BJ (cell line): Measurements from ENCODE around the gene DVL2. TPM values are rescaled to one million over a fixed set of nuclear protein-coding genes. Genes with fewer than 3 reads are reported as not detected.
A peak's percentile ranks its signal among the peaks of the same experiment; 100 is the strongest.

Source experiments
- CTCF ChIA-PET: fragments of 350-600 bp; formaldehyde crosslinking; extraction: SDS; loops from one replicate; lab custom pipeline; 2021; ENCODE audit warnings: antibody characterized with exemption, inconsistent platforms; lab: Yijun Ruan, JAX
- POLR2A ChIA-PET: fragments of 300-600 bp; sonication (Branson Sonifier 250); formaldehyde crosslinking; extraction: SDS; loops from one replicate; lab custom pipeline; 2021; ENCODE audit warnings: antibody characterized with exemption; lab: Charles Lee
- DNase-seq: peaks from one replicate; pipeline ENCODE4 v3.0.0-alpha.2; 2011; ENCODE audit warnings: low read depth
- H3K27me3 ChIP-seq: 2 replicates; pipeline ENCODE4 v1.6.0; 2011; ENCODE audit warnings: low read length; ENCODE audit not compliant: control insufficient read depth, insufficient read depth
- H3K36me3 ChIP-seq: 2 replicates; pipeline ENCODE4 v1.5.1; 2011; ENCODE audit warnings: low read length; ENCODE audit not compliant: control insufficient read depth, insufficient read depth
- H3K4me3 ChIP-seq: 2 replicates; pipeline ENCODE4 v1.5.1; 2011; ENCODE audit warnings: low read depth, mild to moderate bottlenecking, control low read depth, low read length
- polyA plus RNA-seq: library from polyadenylated mRNA; depleted of rRNA; stranded (reverse); fragments of >200 nt; gene quantifications from 2 replicates; pipeline ENCODE4 v1.2.3, GENCODE V29; 2011
- TF ChIP-seq, protein P1 (sequence below): IDR thresholded peaks from 2 replicates; pipeline ENCODE4 v1.5.1; 2011; ENCODE audit warnings: low read depth, mild to moderate bottlenecking, control low read depth, inconsistent platforms, low read length, moderate library complexity; ENCODE audit not compliant: insufficient read depth

Gene DVL2
- polyA plus RNA-seq, 1 experiment, result 5.0 TPM

DNA sequence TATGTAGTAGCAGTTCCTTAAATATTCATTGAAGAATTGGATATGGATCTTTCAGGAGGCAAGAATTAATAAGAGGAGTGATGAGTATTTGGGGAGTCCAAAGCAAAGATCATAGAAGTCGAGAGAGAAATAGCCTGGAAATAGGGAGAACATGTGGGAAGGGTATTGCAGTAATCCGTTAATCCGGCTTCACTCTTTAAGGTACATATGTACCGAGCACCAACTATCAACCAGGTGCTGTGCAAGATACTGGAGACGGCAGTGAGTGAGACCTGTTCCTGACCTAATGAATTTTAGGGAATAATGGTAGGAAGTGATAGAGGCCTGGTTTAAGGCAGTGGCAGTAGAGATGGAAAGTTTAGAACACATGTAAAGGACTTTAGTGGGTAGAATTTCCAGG, 18.8 kb upstream of the DVL2 start:
- no peaks in the 10 kb centered on the region for H3K27me3 ChIP-seq
- no peak for DNase-seq
- H3K36me3 ChIP-seq, result peaks cover 9% of the 10 kb centered on the region; the same call in 1 of the 2 replicates

DNA sequence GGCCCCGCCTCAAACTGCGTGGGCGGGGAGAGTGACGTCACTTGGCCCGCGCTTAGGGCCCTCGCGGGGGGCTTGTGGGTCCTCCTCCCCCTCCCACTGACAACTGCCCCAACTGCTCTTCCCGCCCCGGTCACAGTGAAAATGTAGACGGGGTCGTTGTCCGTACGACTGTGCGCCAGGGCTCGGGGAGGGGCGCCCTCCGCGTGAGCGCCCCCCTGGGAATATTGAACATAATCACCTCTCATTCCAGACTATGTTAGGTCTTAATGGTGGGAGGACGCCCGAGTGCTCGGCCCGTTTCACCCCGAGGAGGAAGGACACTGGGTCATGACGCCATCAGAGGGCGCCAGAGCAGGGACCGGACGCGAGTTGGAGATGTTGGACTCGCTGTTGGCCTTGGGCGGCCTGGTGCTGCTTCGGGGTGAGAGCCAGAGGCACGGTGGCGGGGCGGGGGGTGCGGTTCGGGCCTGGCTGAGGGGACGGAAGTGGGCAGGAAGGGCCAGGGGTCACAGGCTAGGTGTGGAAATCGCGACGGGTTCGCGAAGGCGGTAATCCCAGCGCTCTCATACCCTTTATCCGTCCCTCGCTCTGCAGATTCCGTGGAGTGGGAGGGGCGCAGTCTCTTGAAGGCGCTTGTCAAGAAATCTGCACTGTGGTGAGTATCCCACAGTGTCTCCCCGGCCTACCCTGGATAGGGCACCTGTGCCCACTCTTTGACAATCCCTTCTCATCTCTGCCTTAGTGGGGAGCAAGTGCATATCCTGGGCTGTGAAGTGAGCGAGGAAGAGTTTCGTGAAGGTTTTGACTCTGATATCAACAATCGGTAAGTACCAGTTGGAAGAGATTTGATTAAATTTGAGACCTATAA, 18.1 kb upstream of the DVL2 start, which contains the start of gene ELP5:
ELP5 (plus strand) TSS at position 40 of the 868 bp plus-strand sequence; CDS start at position 376, 336 bp downstream.
- peak; percentile 57 for DNase-seq
- CTCF ChIA-PET, result interaction anchor here (0.7 to 1.0 kb wide), 2 partner anchors 18 to 44 kb away, joined by 3 read pairs; partner anchors contain the start of gene DVL2
- Histone ChIP-seq H3K36me3 (peaks cover 9% of the 10 kb centered on the region; the same call in 1 of the 2 replicates), H3K27me3 (no peaks in the 10 kb centered on the region), H3K4me3 (peak within 1 kb of the TSS; percentile 78)
- POLR2A ChIA-PET, result interaction anchor here (1.0 kb wide), 2 partner anchors 10 to 35 kb away, joined by 4 to 6 read pairs; partner anchors contain the start of gene GABARAP
- TF ChIP-seq, protein P1, sequence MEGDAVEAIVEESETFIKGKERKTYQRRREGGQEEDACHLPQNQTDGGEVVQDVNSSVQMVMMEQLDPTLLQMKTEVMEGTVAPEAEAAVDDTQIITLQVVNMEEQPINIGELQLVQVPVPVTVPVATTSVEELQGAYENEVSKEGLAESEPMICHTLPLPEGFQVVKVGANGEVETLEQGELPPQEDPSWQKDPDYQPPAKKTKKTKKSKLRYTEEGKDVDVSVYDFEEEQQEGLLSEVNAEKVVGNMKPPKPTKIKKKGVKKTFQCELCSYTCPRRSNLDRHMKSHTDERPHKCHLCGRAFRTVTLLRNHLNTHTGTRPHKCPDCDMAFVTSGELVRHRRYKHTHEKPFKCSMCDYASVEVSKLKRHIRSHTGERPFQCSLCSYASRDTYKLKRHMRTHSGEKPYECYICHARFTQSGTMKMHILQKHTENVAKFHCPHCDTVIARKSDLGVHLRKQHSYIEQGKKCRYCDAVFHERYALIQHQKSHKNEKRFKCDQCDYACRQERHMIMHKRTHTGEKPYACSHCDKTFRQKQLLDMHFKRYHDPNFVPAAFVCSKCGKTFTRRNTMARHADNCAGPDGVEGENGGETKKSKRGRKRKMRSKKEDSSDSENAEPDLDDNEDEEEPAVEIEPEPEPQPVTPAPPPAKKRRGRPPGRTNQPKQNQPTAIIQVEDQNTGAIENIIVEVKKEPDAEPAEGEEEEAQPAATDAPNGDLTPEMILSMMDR, result no peak; the same call in 1 of the 2 replicates

More for the DNA sequence above, 18.8 kb upstream of the DVL2 start:
- CTCF ChIA-PET, result no interaction called here
- H3K4me3 ChIP-seq, result peak overlapping the region; percentile 78
- POLR2A ChIA-PET, result no interaction called here
- TF ChIP-seq, protein P1, result no peak

DNA sequence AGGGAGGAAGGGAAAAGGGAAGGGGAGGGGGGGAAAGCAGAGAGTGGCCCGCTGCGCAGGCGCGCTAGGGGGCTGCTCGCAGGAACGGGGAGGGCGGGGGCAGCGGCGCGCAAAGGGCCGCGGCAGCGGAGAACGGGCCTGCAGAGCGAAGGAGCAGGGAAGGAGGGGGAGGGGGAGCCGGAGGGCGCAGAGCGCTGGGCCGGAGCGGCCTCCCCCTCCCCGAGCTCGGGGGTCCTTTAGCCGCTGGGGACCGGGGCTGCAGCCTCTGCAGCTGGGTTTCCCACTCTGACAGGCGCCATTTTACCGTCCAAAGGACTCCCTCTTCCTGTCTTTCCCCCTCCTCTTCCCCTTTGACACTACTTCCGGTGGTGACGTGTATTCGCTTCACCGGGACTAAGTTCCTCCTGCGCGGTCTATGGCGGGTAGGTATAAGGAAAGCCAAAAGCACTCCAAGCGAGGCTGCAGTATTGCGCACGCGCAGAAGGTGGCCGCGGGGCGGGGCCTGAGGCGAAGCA, 17.4 kb upstream of the DVL2 start, which contains the start of gene CTDNEP1:
CTDNEP1 (minus strand) TSS at position 74 of the 515 bp plus-strand sequence. CDS start 438 bp downstream, outside the sequence.
- TF ChIP-seq, protein P1, result no peak
- CTCF ChIA-PET, result interaction anchor here (0.7 to 1.1 kb wide), 3 partner anchors 17 to 184 kb away, joined by 3 read pairs; partner anchors contain the start of gene DVL2
- Histone ChIP-seq H3K4me3 (peak within 1 kb of the TSS; percentile 78), H3K36me3 (peaks cover 7% of the 10 kb centered on the region; the same call in 1 of the 2 replicates), H3K27me3 (no peaks in the 10 kb centered on the region)
- POLR2A ChIA-PET, result interaction anchor here (0.6 to 1.0 kb wide), 4 partner anchors 9 to 34 kb away, joined by 3 to 6 read pairs (median 4); partner anchors contain the start of genes ACADVL, DLG4 and GABARAP
- peak; percentile 98 for DNase-seq

DNA sequence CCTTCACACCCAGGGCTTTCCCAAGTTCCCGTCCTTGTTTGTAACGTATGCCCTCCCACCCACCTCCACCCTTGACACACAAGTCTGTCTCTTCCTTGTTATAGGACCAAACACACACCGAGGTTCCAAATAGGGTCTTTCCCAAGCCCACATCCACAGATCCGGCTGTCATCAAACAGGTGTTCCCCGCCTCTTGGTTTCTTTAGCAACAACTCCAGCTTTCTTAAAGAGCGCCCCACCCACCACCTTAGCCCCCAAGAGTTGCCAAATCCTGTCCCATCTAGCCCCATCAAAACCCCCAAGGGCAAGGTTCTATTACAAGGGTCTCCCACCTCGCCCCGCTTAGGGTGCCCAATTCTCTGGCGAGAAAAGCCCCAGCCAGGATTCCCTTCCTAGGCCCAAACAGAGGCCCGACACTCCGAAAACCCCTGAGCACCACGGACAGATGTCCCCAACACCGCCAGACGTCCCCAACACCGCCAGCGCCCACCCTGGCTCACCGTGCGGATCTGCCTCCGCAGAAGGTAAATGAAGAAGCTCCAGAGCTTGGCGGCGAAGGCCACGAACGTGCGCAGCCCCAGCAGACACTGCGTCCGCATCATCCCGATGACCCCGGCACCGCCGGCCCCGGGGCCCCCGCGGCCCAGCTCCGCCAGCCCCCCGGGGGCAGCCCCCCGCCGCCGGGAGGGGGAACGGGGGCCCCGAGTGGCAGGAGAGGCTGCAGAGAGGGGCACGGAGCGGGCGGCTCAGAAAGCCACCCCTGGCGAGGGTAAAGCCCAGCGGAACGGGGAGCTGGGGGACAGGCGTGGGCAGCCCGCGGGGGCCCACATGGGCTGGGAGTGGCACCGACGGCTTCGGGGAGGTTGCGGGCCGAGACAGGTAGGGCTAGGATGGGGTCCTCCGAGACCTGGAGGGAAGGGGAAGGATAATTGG, 16.6 kb upstream of the DVL2 start:
- TF ChIP-seq, protein P1, result no peak
- H3K4me3 ChIP-seq, result peak overlapping the region; percentile 78
- POLR2A ChIA-PET, result interaction anchor here (0.6 to 1.0 kb wide), 4 partner anchors 8 to 33 kb away, joined by 3 to 6 read pairs (median 4); partner anchors contain the start of genes ACADVL, DLG4 and GABARAP
- CTCF ChIA-PET, result interaction anchor here (0.7 to 1.1 kb wide), 7 partner anchors 16 to 435 kb away, joined by 3 to 4 read pairs (median 3); partner anchors contain the start of gene DVL2
- no peak for DNase-seq
- no peaks in the 10 kb centered on the region for H3K27me3 ChIP-seq
- peaks cover 8% of the 10 kb centered on the region; the same call in 1 of the 2 replicates for H3K36me3 ChIP-seq
